ENCODE measurements around the gene DAPK1.

Gene DAPK1

GRCh38 chr9:87497604-87498045 lies at the start of gene DAPK1:
TSS of gene DAPK1 (plus strand) at chr9:87497867. CDS start at chr9:87499078, 1,211 bp downstream.
- DNase-seq (ENCODE audit: low read depth, low spot score) = peak; percentile 91

DNA sequence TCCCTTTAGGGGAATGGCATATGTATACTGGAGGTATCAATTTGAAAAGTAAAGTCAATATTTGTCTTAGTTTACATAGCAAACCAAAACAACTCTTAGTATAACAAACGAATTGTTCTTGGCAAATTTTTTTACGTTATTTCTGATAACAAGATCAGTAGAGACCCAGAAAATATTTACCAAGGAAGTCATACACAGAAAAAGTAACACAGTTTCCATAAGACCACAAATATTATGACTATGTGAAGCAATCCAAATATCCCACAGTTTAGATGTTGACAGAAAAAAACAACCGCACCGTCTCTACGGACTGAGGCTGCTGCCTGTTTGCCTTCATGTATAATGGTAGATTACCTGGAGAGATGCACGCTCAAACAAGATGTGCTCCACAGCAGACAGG lies 46.5 kb upstream of the DAPK1 start:
- DNase-seq (ENCODE audit: low read depth, low spot score) = no peak

DNA sequence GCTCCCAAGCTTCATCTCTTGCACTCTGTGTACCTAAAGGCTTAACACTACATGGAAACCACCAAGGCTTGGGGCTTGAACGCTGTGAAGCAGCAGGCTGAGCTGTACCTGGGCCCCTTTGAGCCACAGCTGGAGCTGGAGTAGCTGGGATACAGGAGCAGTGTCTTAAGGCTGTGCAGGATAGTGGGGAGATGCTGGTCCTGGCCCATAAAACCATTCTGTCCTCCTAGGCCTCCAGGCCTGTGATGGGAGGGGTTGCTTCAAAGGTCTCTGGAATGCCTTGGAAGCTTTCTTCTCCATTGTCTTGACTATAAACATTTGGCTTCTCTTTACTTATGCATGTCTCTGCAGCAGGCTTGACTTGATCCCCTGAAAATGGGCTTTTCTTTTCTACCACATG lies 42.3 kb upstream of the DAPK1 start:
- DNase-seq (ENCODE audit: low read depth, low spot score) = no peak

DNA sequence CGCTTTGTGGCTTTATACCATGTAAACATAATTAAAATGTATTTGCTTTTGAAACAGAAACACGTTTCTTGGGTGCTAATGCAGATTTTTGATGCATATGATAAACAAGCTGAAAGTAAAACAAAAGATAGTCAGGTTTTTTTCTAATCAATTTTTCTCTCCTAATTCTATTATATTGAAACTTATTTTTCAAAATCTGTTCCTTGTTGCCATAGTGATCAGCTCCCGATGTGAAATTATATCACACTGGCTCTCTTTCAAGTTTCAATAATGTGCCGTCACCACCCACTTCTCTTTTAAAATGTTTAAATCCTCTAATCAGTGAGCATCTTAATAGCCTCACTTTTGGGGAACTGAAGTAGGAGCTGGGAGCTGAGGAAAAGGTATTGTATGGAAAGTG lies 36.4 kb upstream of the DAPK1 start:
- no peak for DNase-seq (ENCODE audit: low read depth, low spot score)

- no peak for DNase-seq (ENCODE audit: low read depth, low spot score)
Measured at GRCh38 chr9:87464110-87464991, 33.3 kb upstream of the DAPK1 start.

- peak; percentile 18 for DNase-seq (ENCODE audit: low read depth, low spot score)
Measured at GRCh38 chr9:87464992-87465378, 32.7 kb upstream of the DAPK1 start.

GRCh38 chr9:87465816-87466215 lies 31.9 kb upstream of the DAPK1 start:
- peak; percentile 68 for DNase-seq (ENCODE audit: low read depth, low spot score)

DNA sequence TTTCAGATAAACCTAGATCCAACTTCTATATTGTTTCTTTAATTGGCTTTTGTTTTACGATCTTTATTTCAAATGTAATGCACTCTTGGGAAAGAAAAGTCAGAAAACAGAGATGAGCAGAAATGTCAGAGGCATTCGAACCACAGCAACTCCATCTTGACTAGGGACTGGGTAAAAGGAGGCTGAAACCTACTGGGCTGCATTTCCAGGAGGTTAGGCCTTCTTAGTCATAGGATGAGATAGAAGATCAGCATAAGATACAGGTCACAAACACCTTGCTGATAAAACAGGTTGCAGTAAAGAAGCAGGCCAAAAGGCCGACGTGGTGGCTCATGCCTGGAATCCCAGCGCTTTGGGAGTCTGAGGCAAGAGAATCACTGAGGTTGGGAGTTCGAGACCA lies 30.5 kb upstream of the DAPK1 start:
- DNase-seq (ENCODE audit: low read depth, low spot score) = no peak

DNA sequence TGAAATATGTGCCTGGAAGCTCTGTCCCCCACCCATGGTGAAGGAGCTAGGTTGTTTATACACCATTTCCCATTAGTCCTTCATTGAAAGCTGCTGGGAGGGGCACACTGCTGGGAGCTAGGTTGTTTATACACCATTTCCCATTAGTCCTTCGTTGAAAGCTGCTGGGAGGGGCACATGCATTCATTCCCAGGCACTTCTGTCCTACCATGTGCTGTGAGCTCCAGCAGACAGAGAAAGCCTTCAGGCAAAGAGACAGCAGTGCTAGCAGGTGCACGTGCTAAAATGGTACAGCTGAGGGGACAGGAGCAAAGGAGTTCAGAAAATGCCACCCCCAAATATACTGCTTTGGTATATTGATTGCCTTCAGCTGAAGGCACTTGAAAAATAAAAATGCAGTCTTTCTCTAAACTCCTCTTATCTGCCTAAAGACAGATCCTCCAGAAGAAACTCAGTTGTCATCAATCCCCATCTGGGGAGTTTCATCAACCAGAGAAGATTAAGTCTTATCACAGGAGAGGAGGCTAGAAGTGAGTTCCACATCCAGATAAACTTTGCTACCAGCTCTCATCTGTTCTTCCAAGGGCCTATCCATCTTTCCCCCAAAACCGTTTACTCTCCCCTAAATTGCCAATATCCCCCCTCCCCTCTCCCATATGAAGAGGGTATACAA lies 27.7 kb upstream of the DAPK1 start:
- DNase-seq (ENCODE audit: low read depth, low spot score) = peak; percentile 48

- no peak for DNase-seq (ENCODE audit: low read depth, low spot score)
Measured at GRCh38 chr9:87471746-87472145, 25.9 kb upstream of the DAPK1 start.

- no peak for DNase-seq (ENCODE audit: low read depth, low spot score)
Measured at GRCh38 chr9:87475463-87475862, 22.2 kb upstream of the DAPK1 start.

GRCh38 chr9:87478226-87478992 lies 19.3 kb upstream of the DAPK1 start:
- no peak for DNase-seq (ENCODE audit: low read depth, low spot score)

GRCh38 chr9:87479801-87480201 lies 17.9 kb upstream of the DAPK1 start:
- DNase-seq (ENCODE audit: low read depth, low spot score) = no peak

- DNase-seq (ENCODE audit: low read depth, low spot score) = no peak
Measured at GRCh38 chr9:87481890-87482855, 15.5 kb upstream of the DAPK1 start.

DNA sequence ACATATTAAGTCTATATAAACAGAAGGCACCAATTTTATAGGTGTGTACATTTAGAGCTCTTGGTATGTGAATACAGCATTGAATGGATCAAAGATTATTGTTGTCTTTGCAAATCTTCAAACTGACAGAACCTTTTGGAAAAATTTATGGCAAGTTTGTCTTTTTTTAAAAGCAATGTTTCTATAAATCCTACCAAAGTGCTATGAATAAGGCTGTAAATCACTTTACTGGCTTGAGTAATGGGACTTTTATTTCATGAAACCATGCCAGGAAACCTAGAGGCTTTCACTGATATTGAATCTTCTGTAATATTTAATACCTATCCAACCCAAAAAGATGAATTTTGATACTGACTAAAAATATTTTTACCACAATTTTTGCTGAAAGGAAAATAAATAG lies 7.4 kb upstream of the DAPK1 start:
- no peak for DNase-seq (ENCODE audit: low read depth, low spot score)

- DNase-seq (ENCODE audit: low read depth, low spot score) = no peak
Measured at GRCh38 chr9:87490907-87491306, 6.8 kb upstream of the DAPK1 start.

- DNase-seq (ENCODE audit: low read depth, low spot score) = no peak
Measured at GRCh38 chr9:87491523-87491922, 6.1 kb upstream of the DAPK1 start.

- no peak for DNase-seq (ENCODE audit: low read depth, low spot score)
Measured at GRCh38 chr9:87492642-87493041, 5.0 kb upstream of the DAPK1 start.

DNA sequence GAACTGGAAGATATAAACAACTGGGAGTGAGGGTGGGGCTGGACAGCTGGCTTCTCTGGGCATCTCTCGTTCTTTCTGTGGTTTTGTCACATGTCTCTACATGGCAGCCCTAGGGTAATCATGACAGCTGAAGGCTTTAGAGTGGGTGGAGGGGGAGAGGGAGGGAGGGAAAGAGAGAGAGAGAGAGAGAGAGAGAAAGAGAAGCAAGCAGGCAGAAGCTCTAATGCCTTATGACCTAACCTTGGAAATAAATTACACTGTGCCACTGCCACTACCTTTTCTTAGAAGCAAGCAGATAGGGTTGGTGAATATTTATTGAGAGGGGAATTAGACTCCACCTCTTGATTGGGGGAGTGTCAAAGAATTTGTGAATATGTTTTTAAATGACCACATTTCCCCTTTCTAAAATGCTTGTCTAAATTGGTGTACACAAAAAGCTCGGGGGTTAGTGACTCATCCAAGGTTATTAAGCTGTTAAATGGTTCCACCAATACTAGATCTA lies 2.6 kb upstream of the DAPK1 start:
- DNase-seq (ENCODE audit: low read depth, low spot score) = no peak

DNA sequence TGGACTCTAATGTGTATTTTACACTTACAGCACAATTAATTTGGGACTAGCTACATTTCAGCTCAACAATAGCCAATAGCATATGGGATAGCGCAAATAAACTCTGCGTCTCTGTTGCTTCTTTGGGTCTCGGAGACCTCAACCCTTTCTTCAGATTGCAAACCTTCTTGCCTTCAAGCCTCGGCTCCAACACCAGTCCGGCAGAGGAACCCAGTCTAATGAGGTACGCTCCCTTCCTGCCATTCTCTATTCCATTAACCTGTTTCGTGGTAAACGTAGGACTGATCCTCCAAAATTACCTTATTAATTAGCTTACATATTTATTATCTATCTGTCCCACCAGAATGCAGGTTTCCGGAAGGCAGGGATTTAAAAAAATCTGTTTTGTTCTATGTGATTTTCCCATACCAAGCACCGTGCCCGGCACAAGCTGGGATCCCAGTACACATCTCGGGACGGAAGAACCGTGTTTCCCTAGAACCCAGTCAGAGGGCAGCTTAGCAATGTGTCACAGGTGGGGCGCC lies 525 bp upstream of the DAPK1 start:
- peak; percentile 39 for DNase-seq (ENCODE audit: low read depth, low spot score)
